Retinal pigment epithelial cell (primary cell): ENCODE measurements around the gene DIP2C.

Source experiments
- DNase-seq: peaks from one replicate; pipeline ENCODE4 v3.0.0-alpha.2; 2010; ENCODE audit warnings: low read depth
- H3K4me3 ChIP-seq: 2 replicates; pipeline ENCODE4 v1.5.1; 2011; ENCODE audit warnings: mild to moderate bottlenecking, low read length, control low read depth, moderate library complexity
- TF ChIP-seq, protein P1 (sequence below): conservative IDR thresholded peaks from 2 replicates; pipeline ENCODE4 v1.5.1; 2011; ENCODE audit warnings: low read depth, low read length, control low read depth, inconsistent platforms

The DIP2C gene

GRCh38 chr10:260819-261429 lies 428.5 kb downstream of the DIP2C start:
- DNase-seq, result no peak
- no peak overlapping the region for H3K4me3 ChIP-seq
- TF ChIP-seq, protein P1, sequence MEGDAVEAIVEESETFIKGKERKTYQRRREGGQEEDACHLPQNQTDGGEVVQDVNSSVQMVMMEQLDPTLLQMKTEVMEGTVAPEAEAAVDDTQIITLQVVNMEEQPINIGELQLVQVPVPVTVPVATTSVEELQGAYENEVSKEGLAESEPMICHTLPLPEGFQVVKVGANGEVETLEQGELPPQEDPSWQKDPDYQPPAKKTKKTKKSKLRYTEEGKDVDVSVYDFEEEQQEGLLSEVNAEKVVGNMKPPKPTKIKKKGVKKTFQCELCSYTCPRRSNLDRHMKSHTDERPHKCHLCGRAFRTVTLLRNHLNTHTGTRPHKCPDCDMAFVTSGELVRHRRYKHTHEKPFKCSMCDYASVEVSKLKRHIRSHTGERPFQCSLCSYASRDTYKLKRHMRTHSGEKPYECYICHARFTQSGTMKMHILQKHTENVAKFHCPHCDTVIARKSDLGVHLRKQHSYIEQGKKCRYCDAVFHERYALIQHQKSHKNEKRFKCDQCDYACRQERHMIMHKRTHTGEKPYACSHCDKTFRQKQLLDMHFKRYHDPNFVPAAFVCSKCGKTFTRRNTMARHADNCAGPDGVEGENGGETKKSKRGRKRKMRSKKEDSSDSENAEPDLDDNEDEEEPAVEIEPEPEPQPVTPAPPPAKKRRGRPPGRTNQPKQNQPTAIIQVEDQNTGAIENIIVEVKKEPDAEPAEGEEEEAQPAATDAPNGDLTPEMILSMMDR, result no peak

DNA sequence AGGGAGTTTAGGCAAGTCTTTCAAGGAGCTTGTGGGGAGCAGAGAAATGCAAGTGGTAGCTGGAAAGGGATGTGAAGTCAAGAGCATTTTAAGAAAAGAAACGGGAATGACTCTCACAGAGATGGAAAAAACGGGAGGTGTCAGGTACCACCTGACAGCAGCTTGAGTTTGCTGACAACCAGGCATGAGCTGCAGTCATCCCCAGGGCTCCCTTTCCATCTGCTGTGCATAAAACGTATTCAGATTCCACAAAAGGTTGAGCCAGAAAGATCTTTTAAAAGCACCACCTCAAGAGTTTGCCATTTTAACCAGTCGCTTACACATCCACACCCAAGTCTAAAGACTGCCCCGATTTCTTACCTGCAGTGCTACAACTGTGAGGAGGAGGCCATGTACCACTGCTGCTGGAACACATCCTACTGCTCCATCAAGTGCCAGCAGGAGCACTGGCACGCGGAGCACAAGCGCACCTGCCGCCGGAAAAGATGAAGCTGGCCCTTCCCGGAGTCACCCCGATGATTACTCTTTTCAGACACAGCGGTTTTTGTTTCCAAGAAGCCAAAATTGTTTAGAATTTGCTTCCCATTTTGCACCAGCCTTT lies 437.4 kb downstream of the DIP2C start:
- TF ChIP-seq, protein P1, result no peak
- H3K4me3 ChIP-seq, result no peak overlapping the region
- no peak for DNase-seq

DNA sequence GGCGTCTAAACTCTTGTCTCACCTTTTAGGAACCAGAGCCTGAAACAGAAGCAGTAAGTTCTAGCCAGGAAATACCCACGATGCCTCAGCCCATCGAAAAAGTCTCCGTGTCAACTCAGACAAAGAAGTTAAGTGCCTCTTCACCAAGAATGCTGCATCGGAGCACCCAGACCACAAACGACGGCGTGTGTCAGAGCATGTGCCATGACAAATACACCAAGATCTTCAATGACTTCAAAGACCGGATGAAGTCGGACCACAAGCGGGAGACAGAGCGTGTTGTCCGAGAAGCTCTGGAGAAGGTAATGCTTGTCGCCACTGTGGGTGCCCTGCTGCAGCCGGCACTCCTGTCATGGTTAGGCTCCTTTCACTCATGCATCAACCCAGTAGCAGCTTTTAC lies 441.2 kb downstream of the DIP2C start:
- TF ChIP-seq, protein P1, result no peak
- no peak for DNase-seq
- H3K4me3 ChIP-seq, result no peak overlapping the region

DNA sequence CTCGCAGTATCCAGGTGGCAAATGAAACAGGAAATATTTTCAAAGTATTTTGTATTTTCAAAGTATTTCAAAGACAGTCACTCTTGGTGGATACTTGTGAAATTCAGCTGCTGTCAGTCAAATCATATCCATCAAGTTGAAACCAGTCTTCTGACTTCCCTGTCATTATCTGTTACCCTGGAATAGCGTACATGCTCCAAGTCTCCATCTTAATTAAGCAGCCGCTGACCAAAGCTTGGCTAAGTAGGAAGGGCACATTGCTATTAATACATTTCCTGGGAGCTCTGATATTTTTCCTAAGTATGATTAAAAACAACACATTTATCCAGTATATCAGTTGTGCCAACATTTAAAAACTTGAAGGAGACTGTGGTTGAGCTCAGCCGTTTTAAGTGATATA lies 442.0 kb downstream of the DIP2C start:
- H3K4me3 ChIP-seq, result no peak overlapping the region
- TF ChIP-seq, protein P1, result no peak
- no peak for DNase-seq

GRCh38 chr10:246431-246830 lies 443.0 kb downstream of the DIP2C start:
- TF ChIP-seq, protein P1, result no peak
- H3K4me3 ChIP-seq, result no peak overlapping the region
- DNase-seq, result no peak

DNA sequence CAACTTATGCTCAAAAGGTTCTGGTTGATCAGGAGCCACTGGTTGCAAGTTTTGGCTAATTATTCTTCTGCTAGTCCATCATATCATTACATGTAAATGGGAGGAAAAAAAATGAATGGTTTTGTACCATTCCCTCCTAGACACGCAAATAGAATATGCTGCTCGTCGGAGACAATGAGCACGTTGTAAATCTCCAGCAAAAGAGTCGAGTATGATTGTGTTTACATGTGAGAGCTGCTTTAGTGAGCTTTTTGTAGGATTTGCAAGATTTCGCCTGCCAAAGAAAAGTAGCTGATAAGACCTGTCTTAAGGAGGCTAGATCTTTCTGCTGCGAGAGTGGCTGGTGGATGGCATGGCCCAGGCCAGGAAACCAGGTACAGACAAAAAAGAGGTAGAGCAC lies 445.2 kb downstream of the DIP2C start:
- DNase-seq, result no peak
- H3K4me3 ChIP-seq, result no peak overlapping the region
- TF ChIP-seq, protein P1, result no peak

GRCh38 chr10:241966-242643 lies 447.4 kb downstream of the DIP2C start:
- no peak for DNase-seq
- TF ChIP-seq, protein P1, result no peak
- no peak overlapping the region for H3K4me3 ChIP-seq
